Parathyroid adenoma (tissue), 2 donors: Measurements from ENCODE around the gene KRTAP10-5.

ENCODE experiments used
- H2AFZ ChIP-seq: fragments of 300-600 bp; sonication (generic); one replicate; pipeline ENCODE4 v1.7.0; 2017; ENCODE audit warnings: antibody characterized with exemption, mild to moderate bottlenecking
- H3K27ac ChIP-seq: fragments of 300-600 bp; sonication (generic); one replicate; pipeline ENCODE4 v1.7.0; 2017
- H3K27me3 ChIP-seq: fragments of 300-600 bp; sonication (generic); one replicate; pipeline ENCODE4 v1.7.0; 2017; ENCODE audit warnings: low read length; ENCODE audit not compliant: control insufficient read depth, insufficient read depth
- H3K36me3 ChIP-seq: fragments of 300-600 bp; sonication (generic); one replicate; pipeline ENCODE4 v1.7.0; 2017; ENCODE audit warnings: low read length; ENCODE audit not compliant: control insufficient read depth, insufficient read depth
- H3K4me1 ChIP-seq: fragments of 300-600 bp; sonication (generic); one replicate; pipeline ENCODE4 v1.7.0; 2017; ENCODE audit warnings: control low read depth
- H3K4me2 ChIP-seq: fragments of 300-600 bp; sonication (generic); one replicate; pipeline ENCODE4 v1.7.0; 2017; ENCODE audit warnings: low read length
- H3K4me3 ChIP-seq: fragments of 300-600 bp; sonication (generic); one replicate; pipeline ENCODE4 v1.7.0; 2017; ENCODE audit warnings: low read depth, low read length
- H3K79me2 ChIP-seq: fragments of 300-600 bp; sonication (generic); one replicate; pipeline ENCODE4 v1.7.0; 2017; ENCODE audit warnings: control low read depth
- H3K9ac ChIP-seq: fragments of 300-600 bp; sonication (generic); one replicate; pipeline ENCODE4 v1.7.0; 2017; ENCODE audit warnings: mild to moderate bottlenecking
- H3K9me3 ChIP-seq: fragments of 300-600 bp; sonication (generic); one replicate; pipeline ENCODE4 v1.7.0; 2017; ENCODE audit warnings: low read length; ENCODE audit not compliant: control insufficient read depth
- CTCF ChIP-seq: fragments of 300-600 bp; sonication (generic); IDR thresholded peaks from one replicate; pipeline ENCODE4 v1.7.0; 2017; ENCODE audit warnings: antibody characterized with exemption, mild to moderate bottlenecking
- donor health status: primary hyperparathyroidism.

Gene KRTAP10-5

DNA sequence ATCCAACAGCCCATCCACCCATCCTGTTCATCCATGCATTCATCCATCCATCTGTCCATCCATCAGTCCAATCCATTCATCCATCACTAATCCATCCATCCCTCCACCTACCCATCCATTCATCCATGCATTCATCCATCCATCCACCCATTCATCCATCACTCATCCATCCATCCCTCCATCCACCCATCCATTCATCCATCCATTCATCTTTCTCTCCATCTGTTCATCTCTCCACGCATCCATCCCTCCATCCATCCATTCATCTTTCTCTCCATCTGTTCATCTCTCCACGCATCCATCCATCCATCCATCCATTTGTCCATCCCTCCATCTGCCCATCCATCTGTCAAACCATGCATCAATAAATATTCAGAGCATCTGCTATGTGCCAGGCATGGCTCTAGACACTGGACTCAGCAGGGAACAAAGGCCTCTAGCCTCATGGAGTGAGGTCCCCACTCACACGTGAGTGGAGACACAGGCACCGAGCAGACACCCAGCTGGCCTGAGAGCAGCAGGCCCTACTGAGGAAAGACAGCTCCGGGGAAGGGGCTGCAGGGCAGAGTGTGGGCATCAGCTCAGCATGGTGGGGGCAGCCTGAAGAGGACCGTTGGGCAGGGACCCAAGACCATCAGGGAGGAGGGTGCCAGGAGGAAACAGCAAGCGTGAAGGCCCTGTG, 50.0 kb downstream of the KRTAP10-5 start:
- Histone ChIP-seq H3K4me2 (no peak overlapping the region), H3K27me3 (no peaks in the 10 kb centered on the region), H3K4me1 (no peaks in the 10 kb centered on the region), H3K9me3 (no peaks in the 10 kb centered on the region), H3K4me3 (no peak overlapping the region), H3K79me2 (no peaks in the 10 kb centered on the region), H3K36me3 (no peaks in the 10 kb centered on the region), H3K9ac (no peak overlapping the region), H3K27ac (no peak overlapping the region), H2AFZ (no peak overlapping the region)
- no peak for TF ChIP-seq CTCF

DNA sequence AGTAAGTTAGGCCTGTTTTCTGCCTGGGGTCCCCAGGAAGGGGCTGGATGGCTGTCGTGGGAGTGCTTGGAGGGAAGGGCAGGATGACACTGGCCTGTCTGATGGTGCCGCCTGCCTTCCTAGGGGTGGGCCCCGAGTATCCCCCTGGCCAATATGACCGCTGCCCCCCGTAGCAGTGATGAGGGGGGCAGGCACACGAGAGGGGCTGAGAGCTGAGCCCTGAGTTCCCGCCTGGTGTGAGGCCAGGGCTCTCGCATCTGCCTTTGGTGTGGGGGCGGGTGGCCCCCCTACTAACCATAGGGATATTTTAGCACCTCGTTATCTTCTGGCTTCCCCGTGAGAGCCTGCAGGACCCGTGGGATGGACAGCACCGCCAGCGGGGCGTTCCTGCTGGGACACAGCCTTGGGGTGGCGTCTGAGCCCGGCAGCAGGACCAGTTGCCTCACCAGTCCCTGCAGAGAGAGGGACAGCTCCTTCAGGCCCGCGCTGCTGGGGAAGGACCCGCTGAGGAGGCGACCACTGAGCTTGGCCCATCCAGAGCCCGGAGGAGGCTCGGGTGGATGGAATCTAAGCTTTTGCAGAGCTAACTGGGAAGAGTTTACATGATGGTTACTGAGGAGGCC, 50.8 kb downstream of the KRTAP10-5 start:
- H3K27me3 ChIP-seq: no peaks in the 10 kb centered on the region
- H3K36me3 ChIP-seq: no peaks in the 10 kb centered on the region
- TF ChIP-seq CTCF: no peak
- no peaks in the 10 kb centered on the region for H3K9me3 ChIP-seq
- no peaks in the 10 kb centered on the region for H3K4me1 ChIP-seq
- no peak overlapping the region for H3K4me3 ChIP-seq
- no peak overlapping the region for H2AFZ ChIP-seq
- no peak overlapping the region for H3K27ac ChIP-seq
- H3K9ac ChIP-seq: no peak overlapping the region
- H3K4me2 ChIP-seq: no peak overlapping the region
- H3K79me2 ChIP-seq: no peaks in the 10 kb centered on the region
